ENCODE measurements around the gene HS3ST5.
"Not testable (repeated sequence)": the region's sequence is repeated elsewhere in the genome, so short reads cannot be mapped to it uniquely, and the experiment has no call there.

The HS3ST5 gene

DNA sequence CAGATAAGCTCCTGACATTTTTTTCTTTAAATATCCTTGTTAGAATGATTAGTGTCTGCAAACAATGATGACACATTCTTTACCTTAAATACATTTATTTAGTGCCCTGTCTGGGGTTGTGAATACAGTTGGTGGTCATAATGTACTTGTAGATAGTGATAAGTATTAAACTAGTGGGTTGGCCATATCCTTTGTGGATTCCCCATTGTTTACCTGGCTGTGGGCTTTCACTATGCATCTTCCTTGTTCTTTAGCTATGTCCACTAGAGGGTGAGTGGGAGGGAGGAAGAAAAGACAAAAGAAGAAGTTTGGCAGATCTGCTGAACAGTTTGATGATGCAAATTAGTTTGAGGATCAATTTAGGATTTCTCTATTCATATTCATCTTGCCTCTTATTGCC, 15.7 kb downstream of the HS3ST5 start:
- no peak for DNase-seq

DNA sequence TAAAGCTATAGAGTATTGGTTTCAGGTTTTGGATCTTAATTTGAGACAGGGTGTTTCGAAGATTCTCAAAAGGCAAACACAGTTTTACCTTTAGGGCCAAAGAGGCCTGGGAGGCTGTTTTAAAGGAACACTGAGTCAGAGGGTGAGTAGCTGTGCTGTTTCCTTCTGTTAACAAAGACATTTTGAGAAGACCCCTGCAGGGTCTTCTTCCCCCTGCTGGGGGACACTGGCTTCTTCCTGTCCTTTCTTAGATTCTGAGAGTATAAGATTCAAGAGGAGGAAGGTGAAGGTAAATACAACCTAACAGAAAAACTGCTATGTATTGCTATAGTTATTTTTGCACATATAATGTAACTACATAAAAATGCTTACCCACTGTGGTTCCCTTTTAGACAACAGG, 19.0 kb downstream of the HS3ST5 start:
- DNase-seq, result no peak

DNA sequence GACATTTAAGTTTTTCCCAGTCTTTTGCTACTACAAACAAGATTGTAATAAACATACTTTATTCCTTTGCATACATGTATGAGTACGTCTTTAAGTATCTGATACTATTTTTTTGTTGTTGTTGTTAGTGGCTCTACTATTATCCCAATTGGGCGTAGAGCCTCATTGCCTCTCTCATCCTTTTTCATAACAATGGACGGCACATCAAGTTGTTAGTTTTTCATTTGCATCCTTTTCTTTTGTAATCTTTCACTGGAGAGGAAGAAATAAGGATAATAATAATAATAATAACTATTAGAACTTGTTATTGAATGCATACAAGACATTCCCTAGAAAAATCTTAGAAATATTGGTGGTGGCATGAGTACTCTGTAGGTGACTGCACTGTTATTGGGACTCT, 23.1 kb downstream of the HS3ST5 start:
- no peak for DNase-seq

DNA sequence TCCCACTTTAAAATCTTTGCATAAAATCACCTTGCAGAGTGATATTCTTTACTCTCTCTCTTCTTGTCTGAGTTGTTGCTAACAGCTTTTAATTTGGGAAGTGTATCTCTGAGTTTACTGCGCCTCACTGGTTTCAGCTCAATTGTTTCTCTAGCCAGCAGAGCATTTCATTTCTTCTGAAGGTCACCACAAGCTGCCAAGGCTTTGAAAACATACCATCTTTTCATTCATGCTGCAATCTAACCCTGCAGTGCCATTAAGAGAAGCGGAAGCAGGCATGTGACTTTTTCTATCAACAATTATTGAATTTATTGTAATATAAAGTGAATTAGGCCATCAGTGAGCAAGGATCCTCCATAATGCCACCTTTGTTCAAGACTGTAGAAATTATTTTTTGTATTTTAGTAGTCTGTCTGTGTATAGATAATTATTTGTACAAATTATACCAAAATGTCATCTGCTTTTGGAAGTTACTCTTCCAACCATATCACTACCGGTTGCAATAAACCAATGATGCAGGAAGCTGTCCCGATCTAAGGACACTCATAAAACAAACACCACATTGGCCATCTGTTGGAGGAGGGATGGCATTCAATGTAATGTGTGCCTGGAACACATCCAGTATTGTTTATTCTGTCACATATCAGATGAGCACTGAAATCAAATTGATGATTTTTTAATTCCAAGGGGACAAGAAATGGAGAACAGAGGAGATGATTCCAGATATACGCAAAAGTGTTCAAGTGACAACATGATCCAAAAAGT, 26.8 kb downstream of the HS3ST5 start:
- DNase-seq, result no peak

DNA sequence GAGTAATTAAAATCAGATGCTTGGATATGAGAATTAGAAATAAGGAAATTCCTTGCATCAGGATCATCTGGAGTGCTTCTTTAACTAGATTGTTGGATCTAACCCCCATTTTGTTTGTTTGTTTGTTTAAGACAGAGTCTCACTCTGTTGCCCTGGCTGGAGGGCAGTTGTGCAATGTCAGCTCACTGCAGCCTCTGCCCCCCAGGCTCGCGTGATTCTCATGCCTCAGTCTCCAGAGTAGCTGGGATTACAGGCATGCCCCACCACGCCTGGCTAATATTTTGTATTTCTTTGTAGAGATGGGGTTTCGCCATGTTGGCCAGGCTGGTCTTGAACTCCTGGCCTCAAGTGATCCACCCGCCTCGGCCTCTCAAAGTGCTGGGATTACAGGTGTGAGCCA, 29.0 kb downstream of the HS3ST5 start:
- not testable (repeated sequence) for DNase-seq

DNA sequence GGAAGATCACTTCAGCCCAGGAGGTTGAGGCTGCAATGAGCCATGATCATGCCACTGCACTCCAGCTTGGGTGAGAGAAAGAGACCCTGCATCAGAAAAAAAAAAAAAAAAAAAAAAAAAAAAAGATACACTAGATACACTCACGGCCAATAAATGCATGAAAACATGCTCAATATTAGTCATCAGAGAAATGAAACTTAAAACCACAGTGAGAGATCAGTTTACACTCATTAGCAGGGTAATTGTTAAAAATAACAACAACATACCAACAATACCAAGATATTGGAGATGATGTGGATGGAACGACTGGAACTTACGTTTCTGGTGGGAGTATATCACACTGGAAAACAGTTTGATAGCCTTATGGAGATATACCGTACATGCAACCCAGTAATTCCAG, 29.9 kb downstream of the HS3ST5 start:
- DNase-seq, result no peak

DNA sequence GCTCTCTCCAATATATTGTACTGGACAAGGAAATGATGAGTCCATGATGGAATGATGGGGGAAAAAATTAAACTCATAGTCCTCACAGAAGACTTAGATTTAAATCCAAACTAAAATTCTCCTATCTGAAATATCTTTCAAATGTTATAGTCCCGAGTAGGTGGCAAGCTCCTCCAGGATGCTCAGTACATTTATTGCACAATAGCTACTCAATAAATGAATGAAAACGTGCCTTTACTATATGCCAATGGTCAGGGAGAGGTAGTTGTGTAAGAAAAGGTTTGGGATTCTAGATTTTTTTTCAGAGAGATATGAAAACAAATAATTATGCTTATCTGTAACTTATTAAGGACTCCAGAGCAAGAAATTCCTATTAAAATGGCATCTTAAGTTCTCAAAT, 32.8 kb downstream of the HS3ST5 start:
- DNase-seq, result no peak

DNA sequence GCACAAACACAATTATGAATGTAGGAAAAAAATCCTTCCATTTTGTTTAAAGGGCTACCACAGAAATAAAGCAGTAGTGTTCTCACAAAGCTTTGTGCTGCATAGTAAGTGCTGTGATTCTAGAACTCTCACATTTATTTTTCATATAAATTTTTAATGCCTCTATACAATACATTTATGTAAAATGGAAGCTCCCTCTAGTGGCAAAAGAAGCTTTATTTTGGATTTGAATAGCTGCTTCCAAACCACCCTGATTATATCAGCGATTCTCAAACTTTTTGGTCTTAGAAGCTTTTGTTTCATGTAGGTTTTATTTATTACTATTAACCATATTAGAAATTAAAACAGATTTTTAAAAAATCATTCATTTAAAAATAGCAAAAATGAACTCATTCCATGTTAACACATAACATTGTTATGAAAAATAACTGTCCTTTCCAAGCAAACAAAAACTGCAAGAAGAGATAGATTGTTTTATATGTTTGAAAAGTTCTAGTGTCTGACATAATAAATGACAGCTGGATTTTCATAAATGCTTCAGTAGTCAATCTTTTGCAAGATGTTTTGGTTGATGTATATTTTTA, 38.4 kb downstream of the HS3ST5 start:
- DNase-seq, result no peak

DNA sequence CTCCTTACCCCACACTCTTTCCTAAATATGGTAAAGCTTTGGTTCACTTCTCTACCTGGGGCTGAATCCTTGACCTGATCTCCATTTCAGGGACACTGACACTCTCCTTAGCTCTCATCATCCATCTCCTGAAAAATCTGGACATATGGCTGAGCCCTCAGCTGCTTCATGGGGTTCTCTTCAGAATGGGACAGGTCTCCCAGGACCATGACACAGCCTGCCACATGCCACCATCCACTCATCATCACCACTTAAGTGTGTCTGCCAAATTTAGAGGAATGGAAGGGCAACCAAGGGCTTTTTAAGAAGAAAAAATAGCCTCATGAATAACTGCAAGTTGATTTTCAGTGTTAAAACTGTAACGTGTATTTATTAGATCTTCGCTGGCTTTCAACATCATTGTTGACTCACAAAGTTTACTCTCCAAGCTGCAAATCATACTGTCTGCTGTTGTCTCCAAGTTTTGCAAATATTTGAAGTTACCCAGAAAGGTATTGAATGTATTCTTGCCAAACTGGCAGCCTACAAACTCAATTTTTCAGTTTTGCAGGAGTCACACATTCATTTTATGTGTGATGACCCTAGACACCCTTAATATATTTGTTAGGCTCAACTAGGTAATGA, 41.1 kb downstream of the HS3ST5 start:
- no peak for DNase-seq

DNA sequence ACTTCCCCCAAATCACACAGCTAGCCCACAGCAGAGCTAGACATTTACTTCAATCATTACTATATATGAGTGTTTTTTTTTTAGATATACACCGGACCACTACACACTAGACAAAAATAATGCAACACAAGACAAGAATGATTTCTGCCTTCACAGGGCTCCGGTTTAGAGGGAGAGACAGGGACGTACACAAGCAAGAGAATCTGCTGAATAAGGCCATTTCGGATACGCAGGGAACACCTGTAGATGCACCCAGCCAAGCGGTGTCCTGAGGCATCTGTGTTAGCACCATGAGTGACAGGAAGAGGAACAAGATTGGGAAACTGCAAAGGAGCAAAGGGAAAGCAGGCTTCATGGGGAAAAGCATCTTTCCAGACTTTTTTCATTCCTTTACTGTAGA, 45.7 kb downstream of the HS3ST5 start:
- no peak for DNase-seq

DNA sequence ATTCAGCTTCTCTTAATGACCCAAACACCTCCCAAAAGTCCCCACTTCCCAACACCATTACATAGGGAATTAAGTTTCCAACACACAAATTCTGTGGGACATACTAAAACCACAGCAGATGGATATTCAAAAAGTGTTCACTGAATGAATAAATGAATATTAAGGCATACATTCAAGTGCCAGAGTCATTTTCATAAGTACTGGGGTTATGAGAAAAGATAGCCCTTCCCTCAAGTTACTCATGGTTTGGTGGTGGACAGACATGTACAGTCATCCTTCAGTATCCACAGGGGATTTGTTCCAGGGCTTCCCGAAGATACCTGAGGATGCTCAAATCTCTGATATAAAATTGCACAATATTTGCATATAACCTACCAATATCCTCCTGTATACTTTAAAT, 50.4 kb downstream of the HS3ST5 start:
- no peak for DNase-seq

DNA sequence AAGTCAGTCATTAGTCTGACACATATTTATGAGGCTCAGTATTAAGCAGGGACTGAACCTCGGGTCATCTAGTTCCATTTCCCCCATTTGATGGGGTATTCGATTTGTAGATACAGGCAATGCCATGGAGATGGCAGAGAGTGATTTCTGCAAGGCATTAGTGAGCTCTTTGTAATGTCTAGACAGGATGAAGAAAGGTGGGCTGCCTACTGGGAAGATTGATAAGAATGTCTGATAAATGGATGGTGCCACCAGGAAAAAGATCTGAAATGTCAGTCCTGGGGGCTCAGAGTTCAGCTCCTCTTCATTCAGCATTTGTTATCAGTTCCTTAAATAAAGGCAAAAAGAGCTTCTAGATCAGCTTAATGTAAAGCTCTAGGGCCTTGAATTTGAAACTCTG, 51.4 kb downstream of the HS3ST5 start:
- no peak for DNase-seq

DNA sequence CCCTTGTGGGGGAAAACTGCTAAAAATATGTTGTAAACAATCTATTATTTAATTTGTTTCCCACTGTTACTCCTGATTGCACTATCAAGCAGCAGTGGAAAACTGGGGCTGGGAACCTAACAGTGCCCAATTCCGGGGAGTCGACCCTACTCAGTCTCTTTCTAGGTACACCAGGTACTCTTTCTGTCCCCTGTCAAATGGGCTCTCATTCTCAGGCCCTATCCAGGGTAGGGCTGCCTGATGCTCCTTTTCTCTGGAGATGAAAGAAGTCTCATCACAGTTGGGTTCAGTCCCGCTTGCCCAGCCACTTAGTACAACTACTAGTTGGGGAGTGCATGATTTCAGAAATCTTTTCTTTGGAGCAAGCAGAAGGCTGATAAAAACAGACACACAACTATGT, 52.0 kb downstream of the HS3ST5 start:
- DNase-seq, result no peak

DNA sequence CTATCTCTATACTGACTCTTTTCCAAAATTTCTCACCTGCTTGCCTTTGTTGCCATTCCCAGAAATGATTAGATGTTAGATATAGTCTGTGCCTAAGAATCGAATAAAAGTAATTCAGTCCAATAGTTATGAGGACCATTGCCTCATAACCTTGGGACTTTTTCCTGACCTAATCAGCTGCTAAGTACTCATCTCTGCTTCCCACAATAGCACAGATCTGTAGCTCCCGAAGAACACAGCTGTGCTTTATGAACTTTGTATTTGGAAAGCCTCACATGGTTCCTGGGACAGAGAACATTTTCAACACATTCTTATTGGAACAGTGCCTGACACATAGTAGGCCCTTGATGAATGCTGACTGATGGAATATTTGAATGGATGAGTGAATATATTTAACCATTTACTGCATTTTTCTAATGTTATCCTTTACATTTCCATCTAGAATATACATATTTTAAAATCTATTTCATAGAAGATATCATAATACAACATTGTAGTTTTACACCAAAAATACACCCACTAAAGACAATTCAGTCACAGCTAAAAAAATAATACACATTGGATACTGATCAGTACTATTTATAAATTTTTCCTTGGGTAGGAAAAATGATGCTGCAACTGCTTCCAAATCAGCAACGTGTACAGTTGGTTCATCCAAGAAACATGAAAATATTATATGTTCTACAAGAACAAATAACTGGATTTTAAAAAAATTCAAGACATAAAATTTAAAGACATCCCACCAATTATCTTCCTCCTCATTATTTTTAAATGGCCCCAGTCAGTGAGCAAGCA, 53.9 kb downstream of the HS3ST5 start:
- DNase-seq, result no peak

DNA sequence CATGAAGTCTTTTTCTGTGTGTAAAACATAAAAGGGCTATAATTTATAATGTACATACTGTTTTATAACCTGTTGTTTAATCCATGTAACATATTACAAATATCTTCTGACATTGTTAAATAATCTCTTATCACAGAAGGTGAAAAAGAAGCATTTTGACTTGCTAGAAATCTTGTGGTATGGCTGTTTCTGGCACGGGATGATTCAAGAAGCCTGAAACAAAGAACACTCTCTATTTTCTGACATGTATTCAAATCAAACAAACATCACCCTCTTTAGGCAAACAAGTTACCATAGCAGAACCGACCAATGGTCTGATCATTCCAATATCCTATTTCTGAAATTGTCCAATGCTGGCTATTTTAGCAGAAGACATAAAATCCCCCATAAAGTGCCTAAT, 55.4 kb downstream of the HS3ST5 start:
- no peak for DNase-seq

DNA sequence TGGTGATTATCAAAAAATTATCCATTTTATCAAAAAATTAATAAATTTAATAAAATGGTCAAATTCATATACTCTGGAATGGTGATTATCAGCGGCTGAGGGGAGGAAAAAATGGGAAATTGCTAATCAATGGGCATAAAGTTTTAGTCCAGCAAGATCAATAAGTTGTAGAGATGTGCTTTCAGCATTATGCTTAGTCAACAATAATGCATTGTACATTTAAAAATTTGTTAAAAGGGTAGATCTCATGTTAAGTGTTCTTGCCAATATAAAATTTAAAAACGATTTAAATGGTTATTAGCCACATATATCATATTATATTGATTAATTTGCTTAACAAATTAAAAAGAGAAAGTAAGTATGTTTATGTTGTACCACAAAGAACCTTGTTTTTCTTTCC, 56.6 kb downstream of the HS3ST5 start:
- DNase-seq, result no peak

DNA sequence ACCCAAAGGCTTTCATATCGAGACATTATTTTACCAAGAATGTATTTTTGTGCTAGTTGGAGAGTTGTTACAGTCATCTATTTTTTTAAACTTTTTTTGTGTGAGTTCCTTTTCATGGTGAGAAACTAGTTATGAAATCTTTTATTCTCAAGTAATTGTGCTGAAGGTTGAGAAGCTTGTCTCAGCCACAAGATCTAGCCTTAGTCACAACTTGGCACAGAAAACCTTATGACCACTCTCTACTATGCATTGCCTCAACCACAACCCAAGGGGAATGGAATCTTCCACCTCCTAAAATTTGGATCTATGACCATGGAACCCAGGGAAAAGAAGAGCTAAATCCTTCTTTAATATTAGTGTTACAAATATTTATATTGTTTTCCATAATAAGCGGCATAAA, 58.5 kb downstream of the HS3ST5 start:
- no peak for DNase-seq

DNA sequence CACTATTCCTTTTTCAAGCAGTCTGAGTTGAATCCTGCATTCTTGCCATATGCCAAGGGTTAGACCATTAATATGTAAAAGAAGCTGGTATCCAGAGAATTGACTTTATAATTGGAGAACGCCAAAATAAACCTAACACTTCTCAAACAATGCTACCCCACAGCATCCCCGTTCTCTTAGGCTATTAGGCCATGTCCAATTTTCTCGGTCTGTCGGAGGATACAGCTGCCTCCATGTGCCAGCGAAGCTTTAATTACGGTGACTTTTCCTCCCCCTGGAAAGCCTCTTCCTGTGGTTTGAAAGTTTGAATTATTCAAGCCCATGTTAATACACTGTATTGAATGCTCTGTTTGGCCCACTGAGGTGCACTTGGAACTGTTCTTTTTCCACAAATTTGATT, 60.5 kb downstream of the HS3ST5 start:
- no peak for DNase-seq

DNA sequence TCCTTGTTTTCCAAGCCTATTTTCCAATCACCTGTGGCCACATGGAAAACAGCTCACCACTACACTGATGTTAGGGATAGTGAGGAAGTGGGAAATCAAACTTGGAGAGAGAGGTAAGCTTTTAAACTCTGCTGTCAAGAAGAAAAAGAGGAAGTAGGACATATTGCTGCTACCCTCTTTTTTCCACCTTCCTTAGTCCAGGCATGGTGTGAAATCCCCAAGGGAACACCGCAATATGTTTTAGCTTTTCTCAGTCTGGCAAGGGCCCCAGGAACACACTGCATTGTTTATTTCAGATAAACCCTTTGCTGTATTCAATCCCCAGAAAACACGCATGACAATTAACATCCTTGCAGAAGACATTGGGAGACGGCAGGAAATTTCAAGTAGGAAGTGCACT, 61.3 kb downstream of the HS3ST5 start:
- no peak for DNase-seq

DNA sequence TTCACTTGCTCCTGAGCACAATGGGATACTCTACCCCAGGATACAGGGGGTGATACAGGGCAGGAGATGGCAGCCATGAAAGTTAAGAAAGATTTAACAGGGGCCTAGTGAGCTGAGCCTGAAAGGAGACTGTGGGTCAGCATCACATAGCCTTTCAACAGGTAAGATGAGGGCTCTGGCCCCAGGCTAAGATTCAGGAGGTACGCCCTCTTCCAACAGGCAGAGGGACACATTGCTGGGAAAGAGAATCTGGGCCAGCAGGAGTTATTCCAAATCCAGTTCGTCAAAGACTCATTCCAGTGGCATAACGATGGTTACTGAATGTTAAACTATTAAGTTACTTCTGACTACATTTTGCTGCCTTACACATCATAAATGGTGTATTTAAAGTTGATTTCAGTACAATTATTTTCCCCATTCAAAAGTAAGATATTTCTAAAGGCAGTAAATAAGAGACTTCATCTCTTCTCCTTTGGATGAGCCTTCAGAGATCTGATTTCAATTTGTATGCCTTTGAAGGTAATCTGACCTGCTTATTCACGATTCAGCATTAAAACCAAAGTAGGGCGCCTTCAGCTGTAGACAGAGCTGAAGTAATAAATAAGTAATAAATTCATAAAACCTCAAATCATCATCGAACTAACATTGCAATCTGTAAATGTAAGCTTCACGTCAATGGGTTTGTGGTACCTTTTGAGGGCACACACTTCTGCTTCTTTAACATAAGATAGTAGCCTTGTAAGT, 62.4 kb downstream of the HS3ST5 start:
- DNase-seq, result no peak

DNA sequence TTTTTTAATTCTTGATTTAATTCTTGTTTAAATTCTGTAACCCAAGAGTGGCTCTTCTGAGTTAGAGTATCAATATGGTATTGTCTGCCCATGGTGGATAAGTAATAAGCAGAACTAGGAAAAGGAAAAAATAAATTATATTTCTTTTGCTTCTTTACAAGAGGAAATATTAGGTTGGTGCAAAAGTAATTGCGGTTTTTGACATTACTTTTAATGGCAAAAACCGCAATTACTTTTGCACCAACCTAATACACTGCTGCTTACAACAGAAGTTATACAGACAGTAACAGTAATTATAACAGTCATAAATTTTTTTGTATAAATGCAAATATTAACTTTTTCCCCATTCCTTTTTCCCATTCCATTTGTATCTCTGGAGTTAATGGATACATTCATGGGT, 65.6 kb downstream of the HS3ST5 start:
- no peak for DNase-seq

DNA sequence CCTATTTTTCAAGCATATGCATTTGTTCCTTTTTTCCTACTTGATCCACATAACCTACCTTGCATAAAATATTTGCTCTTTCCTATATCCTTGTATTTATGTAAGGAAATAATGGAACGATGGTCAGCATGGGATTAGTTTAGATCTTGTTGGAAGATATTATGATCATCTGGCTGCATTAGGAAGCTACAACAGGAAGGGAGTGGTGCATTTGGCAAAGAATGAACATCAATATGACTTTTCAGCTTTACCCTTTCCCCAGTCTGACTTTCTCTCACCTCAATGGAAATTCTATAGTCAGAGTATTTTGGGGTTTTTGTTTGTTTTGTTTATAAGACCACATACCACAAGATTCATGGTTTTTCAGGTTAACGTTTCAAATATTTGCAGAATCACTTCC, 66.0 kb downstream of the HS3ST5 start:
- no peak for DNase-seq

DNA sequence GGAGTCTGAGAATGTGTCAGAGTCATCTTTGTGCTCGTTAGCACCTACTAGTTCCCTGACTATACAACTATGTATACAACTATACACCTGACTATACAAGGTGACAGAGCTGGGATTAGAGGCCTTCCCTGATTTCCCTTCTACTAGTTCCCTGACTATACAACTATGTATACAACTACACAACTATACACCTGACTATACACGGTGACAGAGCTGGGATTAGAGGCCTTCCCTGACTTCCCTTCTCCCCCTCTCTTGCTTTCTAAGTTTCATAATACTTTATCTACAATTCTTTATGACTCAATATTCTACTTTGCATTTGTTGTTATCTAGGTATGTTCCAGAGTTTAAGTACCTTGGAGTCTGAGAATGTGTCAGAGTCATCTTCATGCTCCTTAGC, 68.0 kb downstream of the HS3ST5 start:
- DNase-seq, result no peak

All from stimulated activated CD4-positive, alpha-beta T cell treated with anti-CD3 and anti-CD28 coated beads, Interleukin-2, amount 100 ng/mL, for 24 hours (primary cell).